Measurements from ENCODE around the gene RBBP5.
"Not testable (repeated sequence)": the region's sequence is repeated elsewhere in the genome, so short reads cannot be mapped to it uniquely, and the experiment has no call there.

RBBP5 gene

GRCh38 chr1:205121660-205122488 is at the start of gene RBBP5:
RBBP5 (minus strand) TSS chr1:205121978; CDS start chr1:205121873, 105 bp downstream.
- peak; percentile 98 for DNase-seq

- DNase-seq = peak; percentile 6
Measured at GRCh38 chr1:205171369-205171768, 49.6 kb upstream of the RBBP5 start.

- DNase-seq = no peak
Measured at GRCh38 chr1:205170532-205171269, 48.9 kb upstream of the RBBP5 start.

- DNase-seq = no peak
Measured at GRCh38 chr1:205169248-205169647, 47.5 kb upstream of the RBBP5 start.

GRCh38 chr1:205168291-205168690 is 46.5 kb upstream of the RBBP5 start:
- DNase-seq = no peak

GRCh38 chr1:205162301-205162700 is 40.5 kb upstream of the RBBP5 start:
- DNase-seq = no peak

- DNase-seq = no peak
Measured at GRCh38 chr1:205161076-205161475, 39.3 kb upstream of the RBBP5 start.

- DNase-seq = no peak
Measured at GRCh38 chr1:205158048-205158616, 36.4 kb upstream of the RBBP5 start.

- DNase-seq = not testable (repeated sequence)
Measured at GRCh38 chr1:205155665-205156377, 34.0 kb upstream of the RBBP5 start.

- DNase-seq = no peak
Measured at GRCh38 chr1:205152505-205152904, 30.7 kb upstream of the RBBP5 start.

- DNase-seq = no peak
Measured at GRCh38 chr1:205150651-205151428, 29.1 kb upstream of the RBBP5 start.

GRCh38 chr1:205147191-205147835 is 25.5 kb upstream of the RBBP5 start:
- DNase-seq = no peak

- DNase-seq = no peak
Measured at GRCh38 chr1:205144751-205145150, 23.0 kb upstream of the RBBP5 start.

- DNase-seq = no peak
Measured at GRCh38 chr1:205144046-205144720, 22.4 kb upstream of the RBBP5 start.

GRCh38 chr1:205142102-205142469 is 20.3 kb upstream of the RBBP5 start:
- no peak for DNase-seq

GRCh38 chr1:205141236-205142101 is 19.7 kb upstream of the RBBP5 start:
- peak; percentile 62 for DNase-seq

- no peak for DNase-seq
Measured at GRCh38 chr1:205140113-205140512, 18.3 kb upstream of the RBBP5 start.

GRCh38 chr1:205137901-205138300 is 16.1 kb upstream of the RBBP5 start:
- no peak for DNase-seq

GRCh38 chr1:205133287-205133686 is 11.5 kb upstream of the RBBP5 start:
- no peak for DNase-seq

GRCh38 chr1:205129447-205130029 is 7.8 kb upstream of the RBBP5 start:
- no peak for DNase-seq
